K562 treated with DMSO at 1 percent for 12 hours (cell line): ENCODE measurements around the gene CEACAM5. TPM values are rescaled to one million over a fixed set of nuclear protein-coding genes. Genes with fewer than 3 reads are reported as not detected.

ENCODE experiments used
- total RNA-seq: library from RNA; unstranded; fragments of 300-600 nt; gene quantifications from 2 replicates; pipeline ENCODE4 v1.2.3, GENCODE V29; 2022; ENCODE audit not compliant: insufficient read depth

Gene CEACAM5
- total RNA-seq = not detected in 2 replicates

GRCh38 chr19:41708481-41708880 lies at the start of gene CEACAM5:
CEACAM5 (plus strand) TSS chr19:41708626; CDS start chr19:41708732, 106 bp downstream.

DNA sequence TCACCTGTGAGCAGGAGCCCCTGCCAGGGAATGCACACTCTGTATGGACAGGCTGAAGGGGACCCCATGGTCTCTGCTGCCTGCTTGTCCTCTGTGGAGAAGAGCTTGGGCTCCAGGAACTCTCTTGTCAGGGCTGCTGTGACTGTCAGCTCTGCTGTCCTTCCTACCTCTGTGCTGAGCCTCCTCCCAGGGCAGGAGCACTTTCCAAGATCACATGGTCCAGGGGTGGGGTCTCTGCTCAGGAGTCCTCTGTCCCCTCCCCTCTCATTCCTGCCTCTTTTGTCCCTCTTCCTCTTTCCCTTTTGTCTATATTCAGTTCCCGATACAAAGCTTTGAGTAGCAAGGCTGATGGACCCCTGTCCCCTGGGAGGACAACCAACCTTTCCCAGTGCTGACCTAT lies 20.3 kb upstream of the CEACAM5 start, which contains the start of gene CEACAM7:
TSS of gene CEACAM7 (minus strand) at position 173 of the 400 bp plus-strand sequence. CDS start at position 68, 105 bp downstream.

GRCh38 chr19:41755328-41755913 lies 47.0 kb downstream of the CEACAM5 start, which contains the start of gene CEACAM6:
CEACAM6 (plus strand) TSS chr19:41755530; CDS start chr19:41755639, 109 bp downstream.

Other genes starting within 250 kb of the CEACAM5 start
- 1.4 and 1.6 TPM in 2 replicates for gene CEACAM21, start 132.5 kb upstream of the CEACAM5 start, total RNA-seq
- not detected in 2 replicates for gene CEACAM4, start 81.6 kb upstream of the CEACAM5 start, total RNA-seq
- not detected in 2 replicates for gene CEACAM7, start 20.4 kb upstream of the CEACAM5 start, total RNA-seq
- not detected in 2 replicates for gene CEACAM6, start 46.9 kb downstream of the CEACAM5 start, total RNA-seq
- not detected in 2 replicates for gene CEACAM3, start 88.0 kb downstream of the CEACAM5 start, total RNA-seq
- not detected in 2 replicates for gene LYPD4, start 136.1 kb downstream of the CEACAM5 start, total RNA-seq
- gene DMRTC2, start 136.4 kb downstream of the CEACAM5 start, total RNA-seq = not detected in 2 replicates
- 3,742 and 5,945 TPM in 2 replicates for gene RPS19, start 151.6 kb downstream of the CEACAM5 start, total RNA-seq
- not detected in 2 replicates for gene CD79A, start 168.7 kb downstream of the CEACAM5 start, total RNA-seq
- gene ARHGEF1, start 174.6 kb downstream of the CEACAM5 start, total RNA-seq = 83.2 and 94.1 TPM in 2 replicates
- gene ERFL, start 219.8 kb downstream of the CEACAM5 start, total RNA-seq = 0.41 and 0.53 TPM in 2 replicates